B cell (primary cell): ENCODE measurements around the gene VPS26B. TPM values are rescaled to one million over a fixed set of nuclear protein-coding genes. Genes with fewer than 3 reads are reported as not detected.

Experiments
- ATAC-seq: fragments of 200-7000 bp; cut with Tn5 transposase; one replicate; pipeline ENCODE4 v1.10.0; 2021; ENCODE audit warnings: low read depth, mild to moderate bottlenecking, moderate number of reproducible peaks, moderate library complexity
- CTCF ChIA-PET: fragments of 350-600 bp; sonication (Branson Sonifier 250); formaldehyde crosslinking; loops from one replicate; lab custom pipeline; 2021; ENCODE audit warnings: antibody characterized with exemption, inconsistent platforms; lab: Charles Lee
- POLR2A ChIA-PET: fragments of 350-600 bp; sonication (Branson Sonifier 250); formaldehyde crosslinking; loops from one replicate; lab custom pipeline; 2021; ENCODE audit warnings: antibody characterized with exemption; lab: Charles Lee
- DNase-seq: peaks from one replicate; pipeline ENCODE4 v3.0.0; 2013
- H2AFZ ChIP-seq: 2 replicates; pipeline ENCODE4 v1.6.1; 2012; ENCODE audit warnings: mild to moderate bottlenecking, low read depth, low read length; ENCODE audit not compliant: insufficient read depth, poor library complexity, severe bottlenecking
- H3K27ac ChIP-seq, 2 donors: 1 replicate in 1 of 2; 2 replicates in 1 of 2; pipeline ENCODE4 v1.5.1; 2012 to 2013; ENCODE audit warnings: low read length in 2 of 2, mild to moderate bottlenecking in 2 of 2, moderate library complexity in 1 of 2
- H3K27me3 ChIP-seq, 4 experiments: fragments of 200-600 bp in 1 of 4; sonication (generic) in 1 of 4; replicated peaks in 1 of 4; 1 replicate in 2 of 4; 2 replicates in 2 of 4; pipeline versions ENCODE4 v1.6.1 to v1.7.0; 2013 to 2016; ENCODE audit warnings: low read length in 3 of 4, mild to moderate bottlenecking in 2 of 4, mixed read lengths in 1 of 4, moderate library complexity in 1 of 4; ENCODE audit not compliant: insufficient read depth in 4 of 4, control insufficient read depth in 3 of 4; ENCODE audit errors: control extremely low read depth in 1 of 4
- H3K36me3 ChIP-seq, 2 experiments: replicated peaks in 1 of 2; 1 replicate in 1 of 2; 2 replicates in 1 of 2; pipeline versions ENCODE4 v1.6.1 to v1.7.1; 2013; ENCODE audit warnings: low read length in 1 of 2; ENCODE audit not compliant: insufficient read depth in 2 of 2, control insufficient read depth in 1 of 2; ENCODE audit errors: control extremely low read depth in 1 of 2, extremely low read depth in 1 of 2
- H3K4me1 ChIP-seq, 2 donors: fragments of 200-600 bp in 1 of 2; sonication (generic) in 1 of 2; 1 replicate in 1 of 2; 2 replicates in 1 of 2; pipeline versions ENCODE4 v1.5.1 to v1.6.1; 2013 to 2017; ENCODE audit warnings: low read length in 2 of 2; ENCODE audit not compliant: control insufficient read depth in 2 of 2, insufficient read depth in 2 of 2
- H3K4me2 ChIP-seq: replicated peaks from 2 replicates; pipeline ENCODE3; 2012; ENCODE audit warnings: mild to moderate bottlenecking, low read depth, low read length; ENCODE audit not compliant: poor library complexity, severe bottlenecking
- H3K4me3 ChIP-seq, 5 experiments: fragments of 200-600 bp in 1 of 5; sonication (generic) in 1 of 5; 1 replicate in 3 of 5; 2 replicates in 2 of 5; pipeline versions ENCODE4 v1.5.1 to v1.7.0; 2011 to 2016; ENCODE audit warnings: low read length in 4 of 5, mild to moderate bottlenecking in 4 of 5, low read depth in 2 of 5, control low read depth in 1 of 5, moderate library complexity in 1 of 5; ENCODE audit not compliant: insufficient read depth in 1 of 5; ENCODE audit errors: control extremely low read depth in 1 of 5, extremely low read depth in 1 of 5
- H3K79me2 ChIP-seq: fragments of 200-600 bp; sonication (generic); one replicate; pipeline ENCODE4 v1.6.0; 2016; ENCODE audit warnings: low read length; ENCODE audit not compliant: control insufficient read depth, insufficient read depth
- H3K9ac ChIP-seq: fragments of 200-600 bp; sonication (generic); 2 replicates; pipeline ENCODE4 v1.6.1; 2017; ENCODE audit warnings: mild to moderate bottlenecking, low read length, moderate library complexity
- H3K9me3 ChIP-seq, 3 donors: one replicate each; pipeline versions ENCODE4 v1.6.1 to v1.7.1; 2013; ENCODE audit warnings: low read length in 2 of 3; ENCODE audit not compliant: control insufficient read depth in 2 of 3, insufficient read depth in 1 of 3; ENCODE audit errors: control extremely low read depth in 1 of 3
- H4K20me1 ChIP-seq: 2 replicates; pipeline ENCODE4 v1.6.0; 2012; ENCODE audit warnings: mild to moderate bottlenecking, low read length; ENCODE audit not compliant: insufficient read depth, control insufficient read depth, poor library complexity, severe bottlenecking
- H3K27ac Mint-ChIP-seq: one replicate; pipeline ENCODE4 v1.8.0; 2021; ENCODE audit warnings: mixed read lengths
- H3K27me3 Mint-ChIP-seq: one replicate; pipeline ENCODE4 v1.8.0; 2021; ENCODE audit warnings: mixed read lengths
- H3K4me1 Mint-ChIP-seq: one replicate; pipeline ENCODE4 v1.8.0; 2021; ENCODE audit warnings: mixed read lengths
- H3K4me3 Mint-ChIP-seq: one replicate; pipeline ENCODE4 v1.8.0; 2021; ENCODE audit warnings: mixed read lengths
- H3K9me3 Mint-ChIP-seq: one replicate; pipeline ENCODE4 v1.8.0; 2022; ENCODE audit warnings: mixed read lengths; ENCODE audit not compliant: insufficient read depth
- CTCF ChIP-seq: fragments of 200-600 bp; IDR thresholded peaks from one replicate; pipeline ENCODE4 v1.8.0; 2022; ENCODE audit warnings: antibody characterized with exemption, mild to moderate bottlenecking
- EZH2 ChIP-seq: IDR thresholded peaks from 2 replicates; pipeline ENCODE4 v1.6.1; 2012; ENCODE audit warnings: borderline replicate concordance, low read depth, mild to moderate bottlenecking, moderate library complexity, low read length; ENCODE audit not compliant: insufficient read depth, poor library complexity, severe bottlenecking
- WGBS: methylation state at CpG from one replicate; pipeline ENCODE4 v1.1.5; 2013; ENCODE audit warnings: missing lambda C conversion rate; ENCODE audit not compliant: insufficient coverage; 5-methylcytosine and 5-hydroxymethylcytosine counted together
- intact Hi-C: fragments of 100-400 bp; cut with micrococcal nuclease; formaldehyde crosslinking; loops from one replicate; pipeline ENCODE4 v1.10.0; 2022
- polyA plus RNA-seq: library from polyadenylated mRNA; depleted of rRNA; stranded (reverse); fragments of >200 nt; gene quantifications from 2 replicates; pipeline ENCODE4 v1.2.3, GENCODE V29; 2012
- total RNA-seq, 2 donors: library from RNA; stranded (reverse); fragments of 120-200 nt in 1 of 2; gene quantifications; 1 replicate in 1 of 2; 2 replicates in 1 of 2; pipeline versions ENCODE4 v1.2.3 to v1.2.4, GENCODE V29; 2013 to 2022

The VPS26B gene
- total and polyA plus RNA-seq, 2 donors (not counting 1 experiment from before 2014, with no cell fraction given), result 14.7 to 38.5 TPM

- under 1% methylated on average over 93 of the region's 93 CpGs for whole genome bisulfite sequencing
- no peak for TF ChIP-seq CTCF
- no peak for TF ChIP-seq EZH2
- Histone ChIP-seq H3K27ac (no peak overlapping the region), H3K27me3 (peaks cover 0 to 32% (median 20%) of the 10 kb centered on the region in 4 experiments), H3K9ac (peak overlapping the region; percentile 97), H3K4me1 (peaks cover 43 to 53% of the 10 kb centered on the region in 2 donors), H2AFZ (peak overlapping the region; percentile 100), H3K4me2 (peak overlapping the region; percentile 92), H3K79me2 (peaks cover 54% of the 10 kb centered on the region), H3K4me3 (peak overlapping the region; percentile 30 to 98 (median 95)), H4K20me1 (peaks cover 47% of the 10 kb centered on the region), H3K9me3 (no peaks in the 10 kb centered on the region), H3K36me3 (no peaks in the 10 kb centered on the region)
- intact Hi-C loops, result loop anchor here (1.0 to 2.0 kb wide), 3 partner anchors 18 to 157 kb away; partner anchors contain the start of genes ACAD8 and THYN1
- peak; percentile 0 for ATAC-seq
- Mint-ChIP-seq H3K4me1 (peaks cover 56% of the 10 kb centered on the region), H3K27ac (peak overlapping the region; percentile 60), H3K27me3 (peaks cover 18% of the 10 kb centered on the region), H3K4me3 (peak overlapping the region; percentile 96), H3K9me3 (no peaks in the 10 kb centered on the region)
- peak; percentile 56 for DNase-seq
- CTCF ChIA-PET, result interaction anchor here (1.1 to 5.3 kb wide), 6 partner anchors 14 to 29 kb away, joined by 3 to 32 read pairs (median 9); partner anchors contain the start of genes ACAD8 and THYN1
- POLR2A ChIA-PET, result interaction anchor here (1.2 to 1.7 kb wide), 4 partner anchors 9 to 28 kb away, joined by 3 to 6 read pairs (median 5); partner anchors contain the start of genes ACAD8 and THYN1
These were observed 516 bp downstream of the VPS26B start for GRCh38 chr11:134224710-134225664.
